Activated naive CD8-positive, alpha-beta T cell treated with anti-CD3 and anti-CD28 coated beads, Interleukin-2, amount 50 U/mL, for 16 hours (primary cell): ENCODE data around the gene CUL7.
A peak's percentile ranks its signal among the peaks of the same experiment; 100 is the strongest.

ENCODE experiments used
- DNase-seq: peaks from one replicate; pipeline ENCODE4 v3.0.0-alpha.2; 2020; ENCODE audit warnings: low read depth, low spot score

CUL7 gene

DNA sequence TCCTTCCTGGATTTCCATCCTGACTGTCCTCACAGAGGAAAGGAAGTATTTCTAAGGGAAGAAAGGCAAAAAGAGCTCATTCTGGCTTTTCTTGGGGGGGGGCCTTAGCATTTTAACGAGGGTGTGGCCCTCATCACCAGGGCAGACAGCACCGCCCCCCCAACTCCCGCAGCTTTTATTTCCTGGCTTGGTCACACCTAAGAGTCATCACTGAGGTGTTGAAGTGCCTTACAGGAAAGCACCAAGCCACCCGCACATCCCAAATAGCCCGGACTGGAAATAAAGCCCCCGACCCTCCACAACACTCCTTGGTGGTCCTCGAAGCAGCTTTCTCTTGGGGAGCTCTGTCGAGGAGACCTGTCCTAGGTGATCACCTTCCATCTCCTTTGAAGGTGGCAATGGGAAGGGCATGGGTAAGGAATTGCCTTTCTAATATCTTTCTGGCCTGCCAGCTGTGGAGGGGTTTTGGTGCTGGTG is 23.7 kb upstream of the CUL7 start:
- DNase-seq: no peak

DNA sequence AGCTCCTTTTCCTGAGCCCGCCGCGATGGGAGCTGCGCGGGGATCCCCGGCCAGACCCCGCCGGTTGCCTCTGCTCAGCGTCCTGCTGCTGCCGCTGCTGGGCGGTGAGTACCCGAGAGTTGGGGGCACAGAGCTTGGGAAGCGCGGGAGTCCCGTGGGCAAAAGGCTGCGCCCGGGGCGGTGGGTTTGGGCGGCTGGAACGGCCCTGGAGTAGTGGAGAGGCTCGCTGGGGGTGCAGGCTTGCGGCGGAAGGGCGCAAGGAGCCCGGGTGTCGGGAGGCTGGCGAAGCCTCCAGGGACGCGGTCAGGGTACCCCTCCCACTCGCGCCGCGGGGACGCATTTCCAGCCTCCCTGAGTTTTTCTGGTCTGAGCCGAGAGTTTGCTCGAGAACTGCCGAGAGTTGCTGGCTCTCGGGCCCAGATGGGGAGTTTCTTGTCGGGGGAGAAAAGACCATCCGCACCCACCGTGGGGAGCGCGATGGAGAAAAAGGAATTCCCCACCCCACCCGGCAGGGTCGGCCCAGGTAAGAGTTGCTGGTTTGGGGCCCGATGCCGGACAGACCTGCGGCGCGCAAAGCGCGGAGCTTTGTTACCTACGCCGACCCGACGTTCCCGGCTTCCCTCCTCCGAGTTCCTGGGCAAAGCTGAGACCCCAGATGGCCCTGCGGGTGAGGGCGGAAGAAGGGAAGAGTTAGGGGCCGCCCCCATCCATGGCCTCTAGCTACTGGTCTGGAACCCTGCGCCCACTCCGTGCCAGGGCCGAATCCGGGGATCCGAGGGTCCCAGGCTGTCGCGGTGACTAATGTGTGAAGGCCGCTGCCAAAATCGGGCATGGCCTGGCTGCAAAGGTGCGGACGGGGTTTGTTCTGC is 23.0 kb upstream of the CUL7 start:
- no peak for DNase-seq

DNA sequence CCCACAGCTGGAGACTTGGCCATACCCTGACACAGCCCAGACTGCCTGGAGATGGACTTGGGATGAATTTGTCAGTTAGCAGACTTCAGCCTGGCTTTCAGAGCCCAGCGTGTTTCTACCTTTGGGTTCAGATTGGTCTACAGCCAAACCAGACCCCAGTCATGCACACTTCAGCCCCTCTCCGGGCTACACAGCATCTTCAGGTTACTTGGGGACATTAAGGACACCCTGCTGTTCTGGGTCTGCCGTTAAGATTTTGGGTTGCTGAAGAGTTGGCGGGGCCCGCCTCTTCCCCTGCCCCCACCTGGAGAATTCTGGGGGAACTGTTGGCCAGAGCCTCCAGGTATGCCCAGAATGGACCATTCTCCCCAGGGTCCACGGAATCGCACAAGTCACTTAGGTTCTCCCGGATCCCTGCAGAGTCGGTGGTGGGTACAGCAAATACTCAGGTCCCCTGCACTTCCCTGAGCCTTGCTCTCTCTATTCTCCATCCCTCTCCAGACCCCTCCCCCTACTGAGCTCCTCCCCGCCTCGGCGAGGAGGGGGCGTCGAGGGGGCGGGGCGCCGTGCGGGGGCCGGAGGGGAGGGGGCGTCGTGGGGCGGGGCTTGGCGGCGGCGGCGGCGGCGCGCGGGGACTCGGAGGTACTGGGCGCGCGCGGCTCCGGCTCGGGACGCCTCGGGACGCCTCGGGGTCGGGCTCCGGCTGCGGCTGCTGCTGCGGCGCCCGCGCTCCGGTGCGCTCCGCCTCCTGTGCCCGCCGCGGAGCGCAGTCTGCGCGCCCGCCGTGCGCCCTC is 22.2 kb upstream of the CUL7 start, which contains the start of gene PTK7:
Gene PTK7 (plus strand): TSS at position 645 of the 794 bp plus-strand sequence. CDS start 175 bp downstream, outside the sequence.
- no peak for DNase-seq

DNA sequence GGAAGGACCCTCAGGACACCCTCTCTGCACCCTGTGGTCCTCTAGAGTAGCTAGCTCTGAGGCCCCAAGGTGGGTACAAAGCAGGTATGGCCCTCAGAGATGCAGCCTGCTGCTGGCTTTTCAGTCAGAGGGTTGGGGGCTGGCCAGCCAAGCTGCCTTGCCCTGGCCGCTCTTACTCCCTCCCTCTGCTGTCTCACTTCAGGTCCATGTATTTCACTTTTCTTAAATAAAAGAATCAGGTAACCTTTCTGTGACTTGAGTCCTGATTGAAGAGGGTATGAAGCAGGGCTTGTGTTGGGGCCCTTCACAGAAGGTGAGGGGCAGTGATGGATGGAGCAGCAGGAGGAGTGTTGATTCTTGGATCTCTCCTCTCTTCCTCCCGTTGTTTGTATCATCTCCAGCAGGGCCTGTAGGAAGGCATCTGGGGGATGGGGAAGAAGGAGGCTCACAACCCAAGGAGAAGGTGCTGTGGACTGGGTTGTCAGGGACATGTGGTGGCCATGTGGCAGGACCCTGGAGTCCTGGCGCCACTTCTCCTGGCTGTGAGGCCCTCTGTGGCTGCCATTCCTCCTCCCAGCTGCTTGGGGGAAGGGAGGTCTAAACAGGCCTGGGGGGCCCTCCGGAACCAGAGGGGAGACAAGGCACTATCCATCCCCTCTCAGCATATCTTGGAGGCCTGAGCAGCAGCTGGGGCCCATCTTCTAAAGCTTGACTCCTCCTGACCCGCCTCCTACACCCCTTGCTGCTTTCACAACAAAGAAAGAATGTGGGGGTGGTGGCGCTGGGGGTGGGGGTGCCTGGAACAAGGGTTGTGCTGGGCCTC is 21.4 kb upstream of the CUL7 start:
- no peak for DNase-seq

DNA sequence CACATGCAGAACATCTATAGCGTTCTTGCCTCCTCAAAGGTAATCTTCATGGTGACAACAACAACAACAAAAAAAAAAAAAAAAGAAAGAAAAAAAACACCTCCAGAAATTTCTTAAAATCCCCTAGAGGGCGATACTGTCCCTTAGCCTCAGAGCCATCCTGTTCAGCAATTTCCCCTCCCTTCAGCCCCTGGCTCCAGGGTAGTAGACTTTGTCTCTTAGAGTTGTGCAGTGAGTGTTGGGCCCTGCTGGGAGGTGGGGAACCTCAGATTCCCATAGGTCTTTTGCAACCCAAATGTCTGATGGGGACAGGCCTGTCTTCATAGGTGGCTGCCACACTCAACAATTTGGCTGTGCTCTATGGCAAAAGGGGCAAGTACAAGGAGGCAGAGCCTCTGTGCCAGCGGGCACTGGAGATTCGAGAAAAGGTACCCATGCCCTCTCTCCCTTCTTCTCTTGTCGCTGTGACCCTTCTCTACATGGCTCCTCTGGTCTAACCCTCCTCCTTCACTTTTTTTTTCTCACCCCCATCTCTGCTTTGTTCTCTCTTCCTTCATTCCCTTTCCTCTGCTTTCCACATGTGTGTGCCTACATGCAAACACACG is 16.5 kb upstream of the CUL7 start:
- no peak for DNase-seq

DNA sequence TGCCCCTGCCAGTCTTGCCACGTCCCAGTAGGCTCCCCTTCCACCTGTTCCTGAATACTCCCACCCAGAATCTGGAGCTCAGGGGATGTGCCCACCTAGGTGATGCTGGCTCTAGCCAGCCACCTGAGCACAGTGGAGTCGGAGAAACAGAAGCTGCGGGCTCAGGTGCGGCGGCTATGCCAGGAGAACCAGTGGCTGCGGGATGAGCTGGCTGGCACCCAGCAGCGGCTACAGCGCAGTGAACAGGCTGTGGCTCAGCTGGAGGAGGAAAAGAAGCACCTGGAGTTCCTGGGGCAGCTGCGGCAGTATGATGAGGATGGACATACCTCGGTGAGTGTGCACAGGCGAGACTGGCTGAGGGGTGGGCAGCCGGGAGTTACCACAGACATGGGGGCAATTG is 9.2 kb upstream of the CUL7 start:
- no peak for DNase-seq

GRCh38 chr6:43061861-43062260 is 8.2 kb upstream of the CUL7 start:
- DNase-seq: no peak

- DNase-seq: no peak
Observed at GRCh38 chr6:43060755-43061633, 7.3 kb upstream of the CUL7 start.

DNA sequence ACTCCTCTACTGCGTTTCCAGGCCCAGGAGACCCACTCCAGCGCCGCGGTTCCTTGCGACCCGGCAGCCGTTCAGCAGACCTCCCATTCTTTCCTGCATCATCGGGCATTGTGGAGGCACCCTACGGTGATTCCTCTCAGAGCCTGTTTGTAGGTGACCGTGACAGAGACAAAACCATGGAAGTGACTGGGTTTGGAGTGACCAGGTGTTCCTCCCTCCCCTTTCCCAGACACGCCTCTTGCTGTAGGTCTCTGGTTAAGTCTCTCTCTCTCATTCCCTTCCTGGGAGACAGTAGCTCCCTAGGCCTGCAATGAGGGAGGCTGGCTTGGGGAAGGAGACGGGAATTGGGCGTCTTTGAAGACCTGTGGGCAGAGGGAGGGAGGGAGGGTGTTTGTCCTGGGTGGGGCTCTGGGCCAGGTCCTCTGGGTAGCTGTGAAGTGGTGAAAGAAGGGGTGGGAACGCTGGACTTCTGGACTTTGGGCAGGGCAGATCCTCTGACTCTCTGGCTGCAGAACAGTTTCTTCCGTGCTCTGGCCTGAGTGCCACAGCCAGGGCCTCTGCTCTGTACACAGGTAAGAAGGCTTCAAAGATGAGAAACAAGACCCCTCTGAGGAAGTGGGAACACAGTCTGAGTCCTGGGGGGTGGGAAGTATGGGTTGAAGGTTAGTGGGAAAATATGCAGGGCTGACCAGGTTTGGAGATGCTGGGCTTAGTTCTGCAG is 6.5 kb upstream of the CUL7 start:
- DNase-seq: no peak

DNA sequence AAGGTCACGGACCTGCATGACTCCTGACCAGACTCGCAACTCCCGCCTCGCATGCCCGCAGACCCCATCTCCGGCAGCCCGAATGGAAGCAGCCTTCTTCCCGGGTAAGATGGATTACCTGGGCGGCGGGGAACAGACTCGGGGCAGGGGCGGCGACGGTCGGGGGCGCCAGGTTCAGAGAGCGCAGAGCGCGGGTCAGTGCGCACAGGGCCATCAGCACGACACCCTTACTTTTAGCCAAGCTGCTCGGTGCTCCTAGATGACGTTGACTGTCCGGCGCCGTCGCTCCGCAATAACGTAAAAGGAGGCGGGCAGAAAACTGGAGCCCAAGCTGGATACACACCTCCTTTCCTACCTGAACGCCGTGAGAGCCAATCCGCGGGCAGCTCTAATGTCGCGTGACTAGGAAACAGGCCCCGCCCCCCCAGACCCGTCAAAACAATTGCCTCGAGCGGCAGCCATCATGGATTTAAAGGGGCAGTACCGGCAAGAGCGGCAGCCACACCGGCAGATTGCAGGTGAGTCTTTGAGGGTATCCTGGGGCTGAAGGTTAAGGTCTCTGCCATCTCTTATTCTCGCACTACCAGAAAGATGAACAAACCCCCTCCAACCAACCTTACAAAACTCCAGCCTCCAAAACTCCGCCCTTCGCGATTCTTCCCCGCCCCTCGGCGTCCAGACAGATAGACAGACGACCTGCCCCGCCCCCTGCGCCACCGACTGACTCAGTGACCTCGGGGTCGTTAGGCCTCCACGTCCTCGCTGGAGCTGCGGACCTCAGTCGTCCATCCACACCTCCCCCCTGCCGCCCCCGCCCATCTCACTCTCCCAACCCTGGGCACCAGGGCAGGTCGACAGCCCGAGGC is 5.8 kb upstream of the CUL7 start, which contains the start of the genes KLC4 and MRPL2:
Gene KLC4 (plus strand): TSS at position 464 of the 866 bp plus-strand sequence. CDS start 1,705 bp downstream, outside the sequence.
Gene MRPL2 (minus strand): TSS at position 267 of the 866 bp plus-strand sequence. CDS start 53 bp downstream, at position 214.
- DNase-seq: peak; percentile 95

- DNase-seq: no peak
Observed at GRCh38 chr6:43058531-43058930, 4.9 kb upstream of the CUL7 start.

DNA sequence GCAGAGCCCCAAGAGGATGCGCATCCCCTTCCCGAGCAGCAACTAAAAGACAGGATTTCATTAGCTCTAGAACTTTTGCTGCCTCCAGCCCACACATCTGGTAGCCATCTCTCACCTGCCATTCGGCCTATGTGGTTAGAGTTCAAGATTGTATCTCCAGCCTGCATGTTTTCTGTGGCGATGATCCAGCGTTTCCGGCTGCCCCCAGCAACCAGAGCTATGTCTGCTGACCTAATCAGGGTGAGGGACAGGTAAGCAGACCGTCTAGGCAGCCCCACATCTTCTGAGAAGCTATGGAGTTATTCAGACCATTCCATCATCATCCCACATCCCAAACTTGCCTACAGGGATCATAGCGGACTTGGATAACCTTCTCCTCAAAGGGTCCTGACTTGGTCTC is 2.3 kb upstream of the CUL7 start:
- DNase-seq: no peak

- no peak for DNase-seq
Observed at GRCh38 chr6:43054206-43054943, 724 bp upstream of the CUL7 start.

- no peak for DNase-seq
Observed at GRCh38 chr6:43052842-43053544, 658 bp downstream of the CUL7 start.

- no peak for DNase-seq
Observed at GRCh38 chr6:43052225-43052841, 1.3 kb downstream of the CUL7 start.

DNA sequence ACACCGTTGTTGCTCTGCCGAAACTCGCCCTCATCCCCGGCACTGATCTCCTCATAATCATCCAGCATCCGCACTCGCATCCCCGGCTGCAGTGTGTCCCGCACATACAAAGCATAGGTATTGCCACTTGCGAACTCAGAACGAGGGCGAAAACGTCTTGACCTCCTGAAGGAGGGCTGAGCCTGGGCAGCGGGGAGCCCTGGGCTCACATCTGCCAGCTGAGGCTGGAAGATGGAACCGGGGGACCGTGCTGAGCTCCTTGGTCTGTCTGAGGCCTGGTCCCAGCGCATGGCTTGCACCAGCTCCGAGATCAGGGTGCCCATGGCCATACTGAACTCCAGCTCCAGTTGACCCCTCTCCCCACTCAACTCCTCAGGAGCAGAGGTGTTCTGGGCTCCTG is 2.7 kb downstream of the CUL7 start:
- DNase-seq: no peak

GRCh38 chr6:43047998-43048397 is 5.7 kb downstream of the CUL7 start:
- no peak for DNase-seq
